ENCODE results near the gene SHMT2. TPM values are rescaled to one million over a fixed set of nuclear protein-coding genes. Genes with fewer than 3 reads are reported as not detected.
"Not testable (repeated sequence)": the region's sequence is repeated elsewhere in the genome, so short reads cannot be mapped to it uniquely, and the experiment has no call there.

SHMT2 gene
- total RNA-seq, 1 experiment from 2014 or later, result 274 TPM

DNA sequence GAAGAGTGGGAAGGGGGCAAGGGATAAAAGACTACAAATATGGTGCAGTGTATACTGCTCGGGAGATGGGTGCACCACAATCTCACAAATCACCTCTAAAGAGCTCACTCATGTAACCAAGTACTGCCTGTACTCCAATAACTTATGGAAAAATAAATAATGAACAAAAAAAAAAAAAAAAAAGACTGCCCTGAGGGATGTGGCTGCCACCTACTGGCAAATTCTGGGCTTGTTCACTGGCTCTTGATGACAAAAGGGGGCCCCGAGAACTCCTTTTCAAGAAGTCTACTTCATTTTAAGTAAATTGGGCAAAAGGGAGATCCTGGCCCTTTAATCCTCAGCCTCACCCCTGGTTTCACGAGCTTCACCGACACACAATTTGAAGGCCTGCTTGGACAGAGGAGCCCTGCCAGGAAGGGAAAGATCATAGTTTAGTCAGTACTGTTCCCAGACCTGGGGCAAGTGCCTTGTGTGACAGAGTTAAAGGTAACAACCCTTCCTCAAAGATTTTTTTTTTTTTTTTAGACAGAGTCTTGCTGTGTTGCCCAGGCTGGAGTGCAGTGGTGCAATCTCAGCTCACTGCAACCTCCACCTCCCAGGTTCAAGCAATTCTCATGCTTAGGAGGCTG lies 47.5 kb downstream of the SHMT2 start:
- TF ChIP-seq CTCF (conservative IDR thresholded peaks at IDR 0.05; ENCODE audit: low read depth, low read length) (peak; percentile 60), EZH2 (IDR thresholded peaks at IDR 0.05; ENCODE audit: borderline replicate concordance, low read depth, low read length, poor library complexity, severe bottlenecking) (no peak)
- no peaks in the 10 kb centered on the region for H3K9me3 ChIP-seq (ENCODE audit: low read depth, low read length, poor library complexity, severe bottlenecking)
- H3K27me3 ChIP-seq (replicated peaks; ENCODE audit: insufficient read depth, low read depth, low read length, poor library complexity), result no peaks in the 10 kb centered on the region
- CTCF ChIA-PET, result interaction anchor here (0.6 kb wide), 2 partner anchors 42 to 89 kb away, joined by 5 to 6 read pairs; no protein-coding TSS in a partner anchor
- H3K4me1 ChIP-seq (ENCODE audit: insufficient read depth, low read length, poor library complexity, severe bottlenecking), result peaks cover 10% of the 10 kb centered on the region
- BruUV-seq (replicated peaks), result no TSS peak
- intact Hi-C loops (cut with micrococcal nuclease; ENCODE audit: unreplicated experiment), result no loop called here
- H3K4me3 ChIP-seq (ENCODE audit: low read depth, low read length, poor library complexity, severe bottlenecking), result no peak overlapping the region
- H3K27ac ChIP-seq (ENCODE audit: low read depth, low read length, poor library complexity, severe bottlenecking), result no peak overlapping the region
- H3K36me3 ChIP-seq (ENCODE audit: insufficient read depth, low read length, poor library complexity, severe bottlenecking), result peaks cover 21% of the 10 kb centered on the region
- DNase-seq (ENCODE audit: low spot score), result peak; percentile 52
- POLR2A ChIA-PET (ENCODE audit: low non-redundant PET), result no interaction called here

GRCh38 chr12:57278465-57279381 lies 49.2 kb downstream of the SHMT2 start:
- TF ChIP-seq EZH2 (IDR thresholded peaks at IDR 0.05; ENCODE audit: borderline replicate concordance, low read depth, low read length, poor library complexity, severe bottlenecking) (no peak), CTCF (conservative IDR thresholded peaks at IDR 0.05; ENCODE audit: low read depth, low read length) (no peak)
- DNase-seq (ENCODE audit: low spot score), result no peak
- no TSS peak for BruUV-seq (replicated peaks)
- Histone ChIP-seq H3K27me3 (replicated peaks; ENCODE audit: insufficient read depth, low read depth, low read length, poor library complexity) (no peaks in the 10 kb centered on the region), H3K36me3 (ENCODE audit: insufficient read depth, low read length, poor library complexity, severe bottlenecking) (peaks cover 25% of the 10 kb centered on the region), H3K27ac (ENCODE audit: low read depth, low read length, poor library complexity, severe bottlenecking) (no peak overlapping the region), H3K4me3 (ENCODE audit: low read depth, low read length, poor library complexity, severe bottlenecking) (no peak overlapping the region), H3K9me3 (ENCODE audit: low read depth, low read length, poor library complexity, severe bottlenecking) (no peaks in the 10 kb centered on the region), H3K4me1 (ENCODE audit: insufficient read depth, low read length, poor library complexity, severe bottlenecking) (peaks cover 10% of the 10 kb centered on the region)
- CTCF ChIA-PET, result interaction anchor here (0.5 kb wide), 1 partner anchor 15 kb away, joined by 7 read pairs; no protein-coding TSS in a partner anchor
- POLR2A ChIA-PET (ENCODE audit: low non-redundant PET), result no interaction called here
- intact Hi-C loops (cut with micrococcal nuclease; ENCODE audit: unreplicated experiment), result no loop called here

- BruUV-seq (replicated peaks), result no TSS peak
- intact Hi-C loops (cut with micrococcal nuclease; ENCODE audit: unreplicated experiment), result no loop called here
- no peaks in the 10 kb centered on the region for H3K27me3 ChIP-seq (replicated peaks; ENCODE audit: insufficient read depth, low read depth, low read length, poor library complexity)
- DNase-seq (ENCODE audit: low spot score), result peak; percentile 67
- H3K9me3 ChIP-seq (ENCODE audit: low read depth, low read length, poor library complexity, severe bottlenecking), result no peaks in the 10 kb centered on the region
- TF ChIP-seq CTCF (conservative IDR thresholded peaks at IDR 0.05; ENCODE audit: low read depth, low read length) (no peak), EZH2 (IDR thresholded peaks at IDR 0.05; ENCODE audit: borderline replicate concordance, low read depth, low read length, poor library complexity, severe bottlenecking) (no peak)
- H3K4me1 ChIP-seq (ENCODE audit: insufficient read depth, low read length, poor library complexity, severe bottlenecking), result peaks cover 10% of the 10 kb centered on the region
- peaks cover 30% of the 10 kb centered on the region for H3K36me3 ChIP-seq (ENCODE audit: insufficient read depth, low read length, poor library complexity, severe bottlenecking)
- no peak overlapping the region for H3K4me3 ChIP-seq (ENCODE audit: low read depth, low read length, poor library complexity, severe bottlenecking)
- CTCF ChIA-PET, result no interaction called here
- H3K27ac ChIP-seq (ENCODE audit: low read depth, low read length, poor library complexity, severe bottlenecking), result peak overlapping the region; percentile 14
- POLR2A ChIA-PET (ENCODE audit: low non-redundant PET), result no interaction called here
Observed at GRCh38 chr12:57280211-57281062, 50.9 kb downstream of the SHMT2 start.

DNA sequence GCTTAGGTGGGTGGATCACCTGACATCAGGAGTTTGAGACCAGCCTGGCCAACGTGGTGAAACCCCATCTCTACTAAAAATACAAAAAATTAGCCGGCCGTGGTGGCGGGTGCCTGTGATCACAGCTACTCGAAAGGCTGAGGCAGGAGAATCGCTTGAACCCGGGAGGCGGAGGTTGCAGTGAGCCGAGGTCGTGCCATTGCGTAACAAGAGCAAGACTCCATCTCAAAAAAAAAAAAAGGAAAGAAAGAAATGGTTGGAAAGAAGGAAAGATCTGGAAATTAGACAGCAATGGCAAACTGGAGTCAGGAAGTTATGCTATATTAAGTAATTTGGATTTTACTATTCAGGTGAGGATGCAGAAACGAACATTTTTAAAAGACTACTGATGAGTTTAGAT lies 52.6 kb downstream of the SHMT2 start:
- POLR2A ChIA-PET (ENCODE audit: low non-redundant PET); H3K27ac ChIP-seq (ENCODE audit: low read depth, low read length, poor library complexity, severe bottlenecking); H3K9me3 ChIP-seq (ENCODE audit: low read depth, low read length, poor library complexity, severe bottlenecking); intact Hi-C loops (cut with micrococcal nuclease; ENCODE audit: unreplicated experiment); DNase-seq (ENCODE audit: low spot score); H3K4me3 ChIP-seq (ENCODE audit: low read depth, low read length, poor library complexity, severe bottlenecking); BruUV-seq (replicated peaks); H3K27me3 ChIP-seq (replicated peaks; ENCODE audit: insufficient read depth, low read depth, low read length, poor library complexity); CTCF ChIA-PET: not testable (repeated sequence)
- Histone ChIP-seq H3K36me3 (ENCODE audit: insufficient read depth, low read length, poor library complexity, severe bottlenecking) (peaks cover 26% of the 10 kb centered on the region), H3K4me1 (ENCODE audit: insufficient read depth, low read length, poor library complexity, severe bottlenecking) (peaks cover 10% of the 10 kb centered on the region)

All from A673 (cell line).